DND-41 (cell line): ENCODE data around the gene SERTAD1.
A peak's percentile ranks its signal among the peaks of the same experiment; 100 is the strongest.

Experiments
- ATAC-seq: fragments of 200-7000 bp; cut with Tn5 transposase; 3 replicates; pipeline ENCODE4 v1.9.1; 2021; ENCODE audit warnings: low read depth; ENCODE audit not compliant: insufficient read depth
- DNase-seq: peaks from one replicate; pipeline ENCODE4 v3.0.0-alpha.2; 2020
- H2AFZ ChIP-seq: 2 replicates; pipeline ENCODE4 v1.6.0; 2012; ENCODE audit warnings: low read depth, low read length
- H3K27ac ChIP-seq: 2 replicates; pipeline ENCODE4 v1.5.1; 2012; ENCODE audit warnings: low read length, inconsistent platforms
- H3K27me3 ChIP-seq: fragments of 200-600 bp; sonication (generic); 2 replicates; pipeline ENCODE4 v1.6.0; 2012; ENCODE audit warnings: low read length, mild to moderate bottlenecking, inconsistent platforms; ENCODE audit not compliant: insufficient read depth, poor library complexity
- H3K36me3 ChIP-seq: 2 replicates; pipeline ENCODE4 v1.5.1; 2012; ENCODE audit warnings: low read length, inconsistent platforms; ENCODE audit not compliant: insufficient read depth
- H3K4me1 ChIP-seq: 2 replicates; pipeline ENCODE4 v1.5.1; 2012; ENCODE audit warnings: mild to moderate bottlenecking, low read length; ENCODE audit not compliant: insufficient read depth
- H3K4me2 ChIP-seq: 2 replicates; pipeline ENCODE4 v1.6.0; 2012; ENCODE audit warnings: mild to moderate bottlenecking, moderate library complexity, low read length, inconsistent platforms; ENCODE audit not compliant: insufficient read depth
- H3K4me3 ChIP-seq, 2 experiments: fragments of 200-600 bp in 1 of 2; shearing (Covaris generic) in 1 of 2; 2 replicates each; pipeline ENCODE4 v1.5.1; 2012 to 2016; ENCODE audit warnings: inconsistent platforms in 2 of 2, low read length in 2 of 2, mild to moderate bottlenecking in 2 of 2, low read depth in 1 of 2, moderate library complexity in 1 of 2
- H3K79me2 ChIP-seq: 2 replicates; pipeline ENCODE4 v1.6.0; 2012; ENCODE audit warnings: low read length, inconsistent platforms; ENCODE audit not compliant: insufficient read depth
- H3K9ac ChIP-seq: 2 replicates; pipeline ENCODE4 v1.6.0; 2012; ENCODE audit warnings: low read depth, mild to moderate bottlenecking, inconsistent platforms, low read length, moderate library complexity
- H3K9me3 ChIP-seq: 2 replicates; pipeline ENCODE4 v1.5.1; 2012; ENCODE audit warnings: low read length, moderate library complexity, mild to moderate bottlenecking, inconsistent platforms; ENCODE audit not compliant: insufficient read depth, severe bottlenecking
- H4K20me1 ChIP-seq: 2 replicates; pipeline ENCODE4 v1.6.0; 2012; ENCODE audit warnings: low read length; ENCODE audit not compliant: insufficient read depth
- EZH2 ChIP-seq: IDR thresholded peaks from 3 replicates; pipeline ENCODE4 v1.6.1; 2012; ENCODE audit warnings: borderline replicate concordance, low read depth, mild to moderate bottlenecking, moderate library complexity, low read length, inconsistent platforms; ENCODE audit not compliant: severe bottlenecking
- TF ChIP-seq, protein P1 (sequence below): IDR thresholded peaks from 2 replicates; pipeline ENCODE4 v1.5.1; 2012; ENCODE audit warnings: borderline replicate concordance, low read length, moderate library complexity, mild to moderate bottlenecking; ENCODE audit not compliant: poor library complexity, severe bottlenecking; ENCODE audit errors: extremely low read depth

SERTAD1 gene

GRCh38 chr19:40466219-40466984 is 40.6 kb upstream of the SERTAD1 start:
- Histone ChIP-seq H3K4me1 (peaks cover 20% of the 10 kb centered on the region), H3K4me3 (peak overlapping the region; percentile 12 to 78; a peak in 3 of 4 replicates)
- no peak for ATAC-seq

DNA sequence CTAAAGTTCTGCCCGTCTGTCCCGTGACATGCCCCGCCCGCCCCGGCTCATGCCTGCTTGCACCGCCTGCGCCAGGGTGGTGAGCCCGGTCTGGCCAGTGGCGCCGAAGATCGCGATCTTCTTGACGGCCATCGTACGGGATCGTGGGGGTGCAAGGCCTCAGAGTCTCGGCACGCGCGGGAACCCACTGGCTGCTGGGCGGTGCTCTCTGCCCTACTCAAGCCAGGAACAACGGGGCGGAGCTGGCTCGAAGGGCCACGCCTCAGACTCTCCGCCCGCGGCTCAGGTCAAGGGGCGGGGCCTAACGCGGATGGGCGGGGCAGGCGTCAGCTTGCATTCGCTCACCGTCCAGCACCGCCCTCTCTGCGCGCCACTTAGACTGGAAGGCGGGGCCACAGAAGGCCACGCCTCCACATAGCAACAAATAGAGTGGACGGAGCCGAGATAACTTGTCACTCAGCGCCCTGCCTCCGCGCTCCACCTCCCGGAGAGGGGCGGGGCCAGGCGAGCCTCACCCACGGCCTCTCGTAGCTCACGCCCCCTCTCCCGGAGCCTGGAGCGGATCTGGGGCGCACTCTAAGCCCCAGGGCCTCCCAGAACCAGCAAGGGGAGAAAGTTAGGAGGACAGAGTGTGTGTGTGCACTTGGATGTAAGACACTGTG is 39.9 kb upstream of the SERTAD1 start, which contains the start of gene BLVRB:
TSS of gene BLVRB (minus strand) at position 189 of the 662 bp plus-strand sequence. CDS start at position 132, 57 bp downstream.
- H3K4me1 ChIP-seq = peaks cover 20% of the 10 kb centered on the region
- peak within 1 kb of the TSS; percentile 72 for H3K9ac ChIP-seq
- H4K20me1 ChIP-seq = peaks cover 5% of the 10 kb centered on the region; the same call in 1 of the 2 replicates
- no peak for TF ChIP-seq EZH2
- TF ChIP-seq, protein P1, sequence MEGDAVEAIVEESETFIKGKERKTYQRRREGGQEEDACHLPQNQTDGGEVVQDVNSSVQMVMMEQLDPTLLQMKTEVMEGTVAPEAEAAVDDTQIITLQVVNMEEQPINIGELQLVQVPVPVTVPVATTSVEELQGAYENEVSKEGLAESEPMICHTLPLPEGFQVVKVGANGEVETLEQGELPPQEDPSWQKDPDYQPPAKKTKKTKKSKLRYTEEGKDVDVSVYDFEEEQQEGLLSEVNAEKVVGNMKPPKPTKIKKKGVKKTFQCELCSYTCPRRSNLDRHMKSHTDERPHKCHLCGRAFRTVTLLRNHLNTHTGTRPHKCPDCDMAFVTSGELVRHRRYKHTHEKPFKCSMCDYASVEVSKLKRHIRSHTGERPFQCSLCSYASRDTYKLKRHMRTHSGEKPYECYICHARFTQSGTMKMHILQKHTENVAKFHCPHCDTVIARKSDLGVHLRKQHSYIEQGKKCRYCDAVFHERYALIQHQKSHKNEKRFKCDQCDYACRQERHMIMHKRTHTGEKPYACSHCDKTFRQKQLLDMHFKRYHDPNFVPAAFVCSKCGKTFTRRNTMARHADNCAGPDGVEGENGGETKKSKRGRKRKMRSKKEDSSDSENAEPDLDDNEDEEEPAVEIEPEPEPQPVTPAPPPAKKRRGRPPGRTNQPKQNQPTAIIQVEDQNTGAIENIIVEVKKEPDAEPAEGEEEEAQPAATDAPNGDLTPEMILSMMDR = no peak
- peak; percentile 99 for DNase-seq
- peak within 1 kb of the TSS; percentile 76 for H3K27ac ChIP-seq
- H3K79me2 ChIP-seq = no peaks in the 10 kb centered on the region
- H3K9me3 ChIP-seq = no peaks in the 10 kb centered on the region
- H2AFZ ChIP-seq = peak within 1 kb of the TSS; percentile 86
- no peaks in the 10 kb centered on the region for H3K36me3 ChIP-seq
- peak within 1 kb of the TSS; percentile 44 to 78 for H3K4me3 ChIP-seq
- H3K27me3 ChIP-seq = no peaks in the 10 kb centered on the region
- peak within 1 kb of the TSS; percentile 98 for H3K4me2 ChIP-seq
- ATAC-seq = peak; percentile 88

More at GRCh38 chr19:40466219-40466984, 40.6 kb upstream of the SERTAD1 start:
- no peaks in the 10 kb centered on the region for H3K36me3 ChIP-seq
- no peaks in the 10 kb centered on the region for H3K79me2 ChIP-seq
- H3K27me3 ChIP-seq = no peaks in the 10 kb centered on the region
- peak overlapping the region; percentile 98 for H3K4me2 ChIP-seq
- peak overlapping the region; percentile 76 for H2AFZ ChIP-seq
- peaks cover 5% of the 10 kb centered on the region; the same call in 1 of the 2 replicates for H4K20me1 ChIP-seq
- no peak for TF ChIP-seq EZH2
- TF ChIP-seq, protein P1 = no peak
- H3K9ac ChIP-seq = peak overlapping the region; percentile 45; the same call in 1 of the 2 replicates
- no peak for DNase-seq
- H3K9me3 ChIP-seq = no peaks in the 10 kb centered on the region
- peak overlapping the region; percentile 57; the same call in 1 of the 2 replicates for H3K27ac ChIP-seq

- ATAC-seq (peak; percentile 8; the same call in 2 of the 3 replicates), DNase-seq (no peak)
- Histone ChIP-seq H4K20me1 (peaks cover 5% of the 10 kb centered on the region; the same call in 1 of the 2 replicates), H3K79me2 (no peaks in the 10 kb centered on the region), H3K27me3 (no peaks in the 10 kb centered on the region), H2AFZ (peak overlapping the region; percentile 86), H3K27ac (peak overlapping the region; percentile 76), H3K4me1 (peaks cover 20% of the 10 kb centered on the region), H3K4me3 (peak overlapping the region; percentile 44 to 78), H3K4me2 (peak overlapping the region; percentile 98), H3K36me3 (no peaks in the 10 kb centered on the region), H3K9me3 (no peaks in the 10 kb centered on the region), H3K9ac (peak overlapping the region; percentile 72)
- TF ChIP-seq, protein P1 = no peak
- no peak for TF ChIP-seq EZH2
Measured at GRCh38 chr19:40465025-40465556, 39.3 kb upstream of the SERTAD1 start.
